ENCODE results near the gene APOB. TPM values are rescaled to one million over a fixed set of nuclear protein-coding genes. Genes with fewer than 3 reads are reported as not detected.
"Not testable (repeated sequence)": the region's sequence is repeated elsewhere in the genome, so short reads cannot be mapped to it uniquely, and the experiment has no call there.

APOB gene
- total RNA-seq, 1 donor from 2014 or later = under 0.01 TPM

DNA sequence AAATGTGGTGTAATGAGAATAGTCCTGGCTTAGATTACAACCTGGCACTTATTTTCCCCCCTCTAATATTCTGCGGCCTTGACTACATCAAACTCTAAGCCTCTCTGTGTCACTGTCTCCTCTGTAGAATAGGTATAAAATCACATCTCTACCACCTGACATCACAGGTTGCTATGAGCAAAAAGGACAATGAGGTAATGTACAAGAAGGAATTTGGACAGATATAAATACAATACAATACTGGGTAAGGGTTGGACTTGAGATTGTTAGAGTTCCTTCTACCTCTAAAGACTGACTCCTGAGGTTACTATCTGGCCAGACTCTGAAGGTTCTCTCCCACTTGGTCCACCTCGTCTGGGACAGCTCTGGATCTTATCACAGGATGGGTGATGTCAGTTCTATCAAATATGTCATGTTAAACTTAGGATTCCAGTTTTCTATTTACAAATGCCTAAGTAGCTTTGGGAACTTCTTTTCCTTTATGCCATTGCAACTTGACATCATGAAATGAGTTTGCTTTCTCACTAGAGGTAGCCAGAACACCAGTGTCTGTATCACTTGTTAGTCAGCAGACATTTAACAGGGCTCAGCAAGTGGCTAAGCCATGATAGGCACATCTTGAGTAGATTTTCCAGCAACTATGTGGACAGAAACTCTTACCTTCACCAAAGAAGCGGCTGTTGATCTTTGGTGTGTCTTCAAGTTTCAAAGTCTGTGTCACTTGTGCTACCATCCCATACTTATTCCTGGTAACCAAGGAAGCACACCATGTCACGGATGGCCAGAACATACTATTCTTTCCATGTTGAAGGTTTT lies 9.5 kb downstream of the APOB start:
- DNase-seq (ENCODE audit: low read depth in 2 of 2) = no peak

DNA sequence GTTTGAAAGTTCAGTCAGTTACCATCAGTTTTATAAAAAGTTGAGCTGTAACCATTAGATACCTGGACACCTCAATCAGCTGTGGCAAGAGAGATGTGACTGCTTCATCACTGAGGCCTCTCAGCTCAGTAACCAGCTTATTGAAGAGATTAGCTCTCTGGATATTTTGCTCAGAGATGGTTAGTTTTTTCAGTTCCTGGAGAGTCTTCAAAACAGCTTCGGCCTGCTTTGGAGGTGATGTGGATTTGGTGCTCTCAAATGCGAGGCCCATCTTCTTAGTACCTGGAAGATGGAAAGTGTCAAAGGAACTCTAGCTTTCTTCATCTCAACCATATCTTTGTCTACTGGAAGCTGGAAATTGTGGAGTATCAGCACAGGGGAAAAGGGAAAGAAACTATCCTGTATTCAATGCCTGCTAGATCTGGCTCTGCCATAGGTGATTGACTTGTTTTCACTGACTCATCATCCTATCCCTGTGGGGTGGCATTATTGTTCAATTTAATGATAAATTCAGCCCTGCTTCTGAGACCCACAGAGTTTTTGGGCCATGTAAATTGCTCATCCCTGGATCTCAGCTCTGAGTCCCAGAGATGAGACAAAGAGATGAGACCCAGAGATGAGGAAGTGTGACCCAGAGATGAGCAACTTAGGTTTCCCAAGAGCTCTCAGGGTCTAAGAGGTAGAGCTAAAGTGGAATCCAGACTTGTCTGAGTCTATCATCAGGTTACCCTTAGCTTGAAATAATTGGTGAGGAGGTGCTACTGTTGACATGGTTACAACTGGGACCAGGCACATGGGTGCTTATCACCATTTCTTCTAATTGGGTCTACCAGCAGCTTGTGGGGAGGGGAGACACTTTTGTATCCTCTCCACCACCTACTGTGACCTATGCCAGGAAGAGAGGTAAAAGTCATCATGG lies 10.4 kb downstream of the APOB start:
- DNase-seq (ENCODE audit: low read depth in 2 of 2) = no peak

DNA sequence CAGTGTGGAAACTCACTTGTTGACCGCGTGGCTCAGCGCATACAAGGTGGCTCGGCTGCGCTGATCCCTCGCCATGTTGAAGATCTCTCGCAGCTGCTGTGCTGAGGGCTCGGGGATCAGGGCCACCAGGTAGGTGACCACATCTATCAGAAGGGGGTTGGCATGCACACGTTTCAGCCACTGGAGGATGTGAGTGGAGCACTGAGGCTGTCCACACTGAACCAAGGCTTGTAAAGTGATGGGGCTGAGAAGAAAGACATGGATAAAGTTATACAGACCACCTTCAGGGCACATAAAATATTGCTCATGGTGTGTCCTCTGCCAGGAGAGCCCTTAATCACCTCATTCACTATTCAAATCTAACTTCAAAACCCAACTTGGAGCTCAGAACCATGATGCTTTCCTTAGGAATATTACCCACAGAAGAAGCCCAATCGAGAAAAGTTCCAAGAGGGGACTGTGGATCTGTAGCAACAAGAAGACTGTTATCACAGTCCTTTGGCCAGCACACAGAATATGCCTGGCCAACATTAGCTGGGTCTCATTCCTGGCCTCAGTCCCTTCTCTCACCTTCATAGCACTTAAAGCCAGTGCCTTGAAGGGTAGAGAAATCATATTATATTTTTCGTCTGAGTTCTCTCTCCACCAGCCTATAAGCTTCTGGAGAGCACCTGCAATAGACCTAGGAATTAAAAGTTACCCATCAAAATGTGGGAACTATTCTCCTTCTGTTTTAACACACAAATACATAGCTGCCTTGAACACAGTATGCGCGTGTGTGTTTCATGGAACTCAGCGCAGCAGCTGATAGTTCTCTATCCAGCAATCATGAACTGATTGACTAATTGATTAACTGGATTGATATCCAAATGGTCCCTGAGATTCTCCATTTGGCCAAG lies 11.3 kb downstream of the APOB start:
- DNase-seq (ENCODE audit: low read depth in 2 of 2) = no peak

DNA sequence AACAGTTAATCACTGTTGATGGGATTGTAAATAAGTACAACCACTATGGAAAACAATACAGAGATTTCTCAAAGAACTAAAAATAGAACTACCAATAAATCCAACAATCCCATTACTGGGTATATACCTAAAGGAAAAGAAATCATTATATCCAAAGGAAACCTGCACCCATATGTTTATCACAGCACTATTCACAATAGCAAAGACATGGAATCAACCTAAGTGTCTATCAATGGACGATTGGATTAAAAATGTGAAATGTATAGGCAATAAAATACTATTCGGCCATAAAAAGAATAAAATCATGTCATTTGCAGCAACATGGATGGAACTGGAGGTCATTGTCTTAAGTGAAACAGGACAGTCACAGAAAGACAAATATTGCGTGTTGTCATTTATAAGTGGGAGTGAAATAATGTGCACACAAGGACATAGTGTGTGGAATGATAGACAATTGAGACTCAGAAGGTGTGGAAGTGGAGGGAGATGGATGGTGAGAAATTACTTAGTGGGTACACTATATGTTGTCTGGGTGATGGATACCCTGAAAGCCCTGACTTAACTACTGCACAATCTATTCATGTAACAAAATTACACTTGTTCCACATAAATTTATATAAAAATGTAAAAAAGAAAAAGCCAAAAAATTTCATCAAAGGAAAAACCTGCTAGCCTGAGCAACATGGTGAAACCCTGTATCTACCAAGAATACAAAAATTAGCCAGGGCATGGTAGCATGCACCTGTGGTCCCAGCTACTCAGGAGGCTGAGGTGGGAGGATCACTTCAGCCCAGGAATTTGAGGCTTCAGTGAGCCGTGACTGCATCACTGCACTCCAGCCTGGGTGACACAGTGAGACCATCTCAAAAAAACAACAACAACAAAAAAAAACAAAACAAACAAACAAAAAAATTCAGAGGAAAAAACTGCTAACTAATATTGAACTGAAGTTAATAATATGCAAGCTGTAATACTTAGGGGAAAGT lies 12.6 kb downstream of the APOB start:
- DNase-seq (ENCODE audit: low read depth in 2 of 2) = no peak

- DNase-seq (ENCODE audit: low read depth in 2 of 2) = no peak
Measured at GRCh38 chr2:21029519-21029918, 14.4 kb downstream of the APOB start.

DNA sequence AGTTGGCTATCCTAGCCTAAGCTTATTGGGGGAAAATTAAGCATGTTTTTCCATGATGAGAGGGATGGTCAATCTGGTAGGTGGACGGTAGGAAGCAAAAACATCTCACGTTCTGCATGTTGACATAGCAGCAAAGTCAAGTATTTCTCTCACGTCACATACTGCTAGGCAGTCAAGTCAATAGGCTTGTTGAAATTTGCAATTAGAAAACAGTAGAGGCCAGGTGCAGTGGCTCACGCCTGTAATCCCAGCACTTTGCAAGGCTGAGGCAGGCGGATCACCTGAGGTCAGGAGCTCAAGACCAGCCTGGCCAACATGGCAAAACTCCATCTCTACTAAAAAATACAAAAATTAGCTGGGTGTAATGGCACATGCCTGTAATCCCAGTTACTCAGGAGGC lies 14.9 kb downstream of the APOB start:
- not testable (repeated sequence) for DNase-seq (ENCODE audit: low read depth in 2 of 2)

DNA sequence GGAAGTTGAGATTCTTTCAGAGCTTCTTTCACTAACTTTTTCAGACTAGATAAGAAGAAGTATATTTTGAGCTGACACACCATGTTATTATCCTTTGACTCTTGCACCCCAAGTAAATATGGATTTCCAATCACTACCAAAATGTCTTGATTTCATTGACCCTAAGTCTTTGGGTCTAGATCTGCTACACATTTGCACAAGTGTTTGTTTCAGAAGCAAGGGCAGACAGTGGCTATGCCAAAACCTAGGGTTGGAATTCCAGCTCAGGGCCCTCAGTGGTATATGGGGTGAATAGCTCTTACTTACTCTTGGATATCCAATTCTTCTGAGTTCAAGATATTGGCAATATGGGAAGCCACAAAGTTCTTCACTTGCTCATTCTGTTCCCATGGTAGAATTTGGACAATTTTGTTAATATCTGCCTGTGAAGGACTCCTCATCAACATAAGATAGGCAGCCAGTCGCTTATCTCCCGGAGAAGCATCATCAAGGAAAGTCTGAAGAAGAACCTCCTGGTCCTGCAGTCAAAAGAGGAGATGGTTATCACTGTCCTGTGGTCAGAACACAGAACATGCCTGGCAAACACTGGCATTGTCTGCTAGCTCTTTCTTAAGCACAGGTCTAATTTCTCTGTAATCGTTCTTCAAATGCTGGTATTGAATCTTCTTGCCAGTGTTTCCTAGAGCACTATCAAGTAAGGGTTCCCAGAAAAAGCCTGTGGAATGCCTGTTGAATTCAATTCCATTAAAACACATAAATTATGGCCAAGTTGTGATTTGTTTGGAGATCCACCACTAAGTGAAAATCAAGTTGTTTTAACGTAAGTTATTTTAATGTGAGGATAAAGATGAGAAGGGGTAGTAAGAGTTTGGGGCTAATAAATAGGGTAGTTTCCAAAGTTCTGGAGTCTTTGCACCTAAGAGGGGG lies 15.6 kb downstream of the APOB start:
- DNase-seq (ENCODE audit: low read depth in 2 of 2) = no peak

GRCh38 chr2:21026479-21027282 lies 17.2 kb downstream of the APOB start:
- DNase-seq (ENCODE audit: low read depth in 2 of 2) = no peak

GRCh38 chr2:21025690-21026478 lies 18.0 kb downstream of the APOB start:
- no peak for DNase-seq (ENCODE audit: low read depth in 2 of 2)

DNA sequence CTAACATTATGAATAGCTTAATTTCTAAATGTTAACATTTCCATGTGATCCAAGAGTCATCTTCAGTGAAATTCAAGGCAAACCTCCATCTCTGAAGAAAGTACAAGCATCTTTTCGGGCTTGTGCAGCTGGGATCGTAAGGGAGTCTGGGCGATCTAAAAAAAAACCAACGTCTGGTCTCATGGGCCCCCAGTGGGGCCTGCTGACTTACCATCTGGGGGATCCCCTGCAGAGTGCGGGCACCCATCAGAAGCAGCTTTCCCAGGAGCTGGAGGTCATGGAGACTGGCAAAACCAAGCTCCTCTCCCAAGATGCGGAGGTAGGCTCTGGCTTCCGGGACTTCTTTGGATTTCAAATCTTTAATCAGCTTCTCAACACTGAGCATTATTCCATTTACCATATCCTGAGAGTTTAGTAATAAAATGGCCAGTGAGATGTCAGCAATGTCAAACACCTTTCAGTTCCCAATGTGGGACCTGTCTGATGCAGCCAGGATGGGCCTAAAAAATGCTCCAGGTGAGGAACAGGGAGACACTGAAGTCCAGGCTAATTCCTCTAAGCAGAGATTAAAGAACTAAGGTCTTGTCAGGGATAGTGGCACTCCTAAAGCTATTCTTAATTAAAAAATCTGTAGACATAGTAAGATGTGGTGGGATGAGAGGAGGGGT lies 19.0 kb downstream of the APOB start:
- no peak for DNase-seq (ENCODE audit: low read depth in 2 of 2)

DNA sequence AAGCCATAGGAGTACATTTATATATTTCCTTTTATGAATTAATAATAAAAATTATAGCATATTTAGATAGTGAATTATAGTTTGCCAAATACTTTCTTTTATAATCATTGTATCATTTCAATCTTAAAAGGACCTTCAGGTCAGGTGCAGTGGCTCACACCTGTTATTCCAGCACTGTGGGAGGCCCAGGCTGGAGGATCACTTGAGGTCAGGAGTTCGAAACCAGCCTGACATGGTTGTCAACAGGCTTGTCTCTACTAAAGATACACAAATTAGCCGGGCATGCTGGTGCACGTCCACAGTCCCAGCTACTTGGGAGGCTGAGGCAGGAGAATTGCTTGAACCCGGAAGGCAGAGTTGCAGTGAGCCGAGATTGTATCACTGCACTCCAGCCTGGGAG lies 19.7 kb downstream of the APOB start:
- DNase-seq (ENCODE audit: low read depth in 2 of 2) = no peak

DNA sequence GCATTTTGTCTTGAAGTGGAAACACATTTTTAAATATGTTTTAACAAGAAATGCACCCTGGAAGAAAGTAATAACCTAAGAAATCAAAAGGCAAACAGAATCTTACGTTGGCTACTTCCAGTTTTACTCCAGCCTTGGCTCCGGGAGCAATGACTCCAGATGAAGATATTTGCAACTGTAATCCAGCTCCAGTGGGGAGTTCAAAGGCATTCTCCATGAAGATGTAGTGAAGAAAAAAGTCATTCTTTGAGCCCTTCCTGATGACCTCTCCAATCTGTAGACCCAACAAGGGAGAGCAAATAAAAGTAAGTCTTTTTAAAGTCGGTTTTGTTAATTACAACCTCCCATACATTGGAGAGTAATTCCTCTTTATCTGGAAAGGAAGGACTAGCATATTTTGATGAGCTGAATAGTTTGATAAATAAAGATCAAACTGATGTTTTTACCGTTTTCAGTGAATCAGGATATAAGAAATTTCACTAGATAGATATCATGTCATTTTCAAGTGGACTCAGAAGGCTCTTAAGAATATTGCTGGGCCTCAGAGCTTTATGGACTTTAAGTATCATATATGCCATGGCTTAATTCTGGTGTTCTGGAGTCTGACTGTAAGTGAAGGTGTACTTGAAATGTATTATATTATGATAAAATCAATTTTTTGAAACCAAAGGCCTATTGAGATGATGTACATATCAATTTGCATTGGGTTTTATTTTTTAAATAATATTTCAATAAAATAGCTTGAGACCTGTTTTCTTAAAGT lies 20.3 kb downstream of the APOB start:
- DNase-seq (ENCODE audit: low read depth in 2 of 2) = no peak

DNA sequence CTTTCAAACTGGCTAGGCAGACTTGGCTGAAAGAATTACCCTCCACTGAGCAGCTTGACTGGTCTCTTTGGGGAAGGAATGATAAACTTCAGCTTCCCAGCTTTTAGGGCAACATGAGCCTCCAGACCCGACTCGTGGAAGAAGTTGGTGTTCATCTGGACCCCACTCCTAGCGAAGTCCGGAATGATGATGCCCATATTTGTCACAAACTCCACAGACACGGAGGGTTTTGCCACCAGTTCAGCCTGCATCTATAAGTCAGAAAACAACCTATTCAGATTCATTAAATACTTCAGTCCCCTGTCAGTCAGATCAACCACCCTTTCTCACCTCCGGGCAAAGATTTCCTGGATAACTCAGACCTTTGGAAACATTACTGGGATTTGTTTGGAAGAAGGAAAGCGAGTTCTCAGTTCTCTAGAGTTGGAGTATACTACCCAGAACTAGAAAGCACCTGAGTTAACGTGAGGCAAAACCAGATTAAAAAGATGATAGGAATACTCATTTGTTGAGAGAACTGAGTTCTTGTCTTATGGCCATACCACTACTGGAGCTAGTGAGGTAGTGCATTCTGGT lies 21.0 kb downstream of the APOB start:
- DNase-seq (ENCODE audit: low read depth in 2 of 2) = no peak

DNA sequence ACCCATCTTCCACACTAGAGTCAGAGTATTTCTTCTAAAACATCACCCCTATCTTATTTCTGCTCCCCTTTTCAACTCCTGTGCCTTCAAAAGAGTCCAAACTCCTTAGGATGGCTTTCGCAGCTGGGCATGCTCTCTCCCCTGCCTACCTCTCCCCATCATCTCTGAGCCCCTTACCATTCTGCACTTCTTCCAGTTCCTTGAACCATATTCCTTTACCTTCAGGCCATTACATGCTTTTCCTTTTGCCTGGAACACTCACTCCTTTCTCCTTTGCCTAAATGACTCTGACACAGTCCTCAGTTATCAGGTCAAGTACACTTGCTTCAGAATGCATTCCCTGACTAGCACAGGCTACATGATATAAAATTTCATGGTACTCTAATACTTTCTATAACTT lies 22.4 kb downstream of the APOB start:
- no peak for DNase-seq (ENCODE audit: low read depth in 2 of 2)

- DNase-seq (ENCODE audit: low read depth in 2 of 2) = no peak
Measured at GRCh38 chr2:21020668-21021288, 23.1 kb downstream of the APOB start.

All from lung microvascular endothelial cell (primary cell).